HL-60 (cell line): ENCODE results near the gene FRRS1.

Experiments used
- DNase-seq, 2 experiments: peaks; one replicate each; pipeline ENCODE4 v3.0.0-alpha.2; 2010 to 2020; ENCODE audit warnings: low read depth in 1 of 2, low spot score in 1 of 2
- H3K27ac ChIP-seq: fragments of 250-450 bp; sonication (Bioruptor Pico); replicated peaks from 2 replicates; pipeline ENCODE4 v1.5.1; 2020; ENCODE audit warnings: mild to moderate bottlenecking, moderate library complexity
- H3K27me3 ChIP-seq: fragments of 250-450 bp; sonication (Bioruptor Pico); 2 replicates; pipeline ENCODE4 v1.5.1; 2021; ENCODE audit warnings: mild to moderate bottlenecking, moderate library complexity; ENCODE audit not compliant: insufficient read depth, poor library complexity, severe bottlenecking
- H3K4me3 ChIP-seq: replicated peaks from 2 replicates; pipeline ENCODE4 v1.5.1; 2011; ENCODE audit warnings: mild to moderate bottlenecking, control low read depth, low read length; ENCODE audit not compliant: insufficient read depth
- CTCF ChIP-seq: IDR thresholded peaks from one replicate; pipeline ENCODE4 v1.5.1; 2011; ENCODE audit warnings: low read length, control low read depth, inconsistent platforms; ENCODE audit not compliant: insufficient read depth
- GABPA ChIP-seq: IDR thresholded peaks from 2 replicates; pipeline ENCODE4 v1.6.1; 2012; ENCODE audit warnings: low read depth
- POLR2AphosphoS5 ChIP-seq: IDR thresholded peaks from 2 replicates; pipeline ENCODE4 v1.6.1; 2012; ENCODE audit warnings: low read depth
- REST ChIP-seq: IDR thresholded peaks from 2 replicates; pipeline ENCODE4 v1.6.1; 2012; ENCODE audit warnings: low read depth; ENCODE audit not compliant: insufficient replicate concordance
- SPI1 ChIP-seq: IDR thresholded peaks from 2 replicates; pipeline ENCODE4 v1.6.1; 2012; ENCODE audit warnings: low read depth, mild to moderate bottlenecking, borderline replicate concordance

Gene FRRS1

GRCh38 chr1:99754055-99754626 lies 12.3 kb downstream of the FRRS1 start:
- DNase-seq: no peak
- H3K4me3 ChIP-seq: no peak overlapping the region
- no peak overlapping the region for H3K27ac ChIP-seq
- TF ChIP-seq REST (no peak), POLR2AphosphoS5 (no peak), GABPA (no peak), CTCF (no peak), SPI1 (no peak)
- H3K27me3 ChIP-seq: no peaks in the 10 kb centered on the region

- Histone ChIP-seq H3K27me3 (no peaks in the 10 kb centered on the region), H3K4me3 (no peak overlapping the region), H3K27ac (no peak overlapping the region)
- DNase-seq: no peak
- no peak for TF ChIP-seq SPI1
- TF ChIP-seq REST: no peak
- no peak for TF ChIP-seq GABPA
- TF ChIP-seq CTCF: no peak
- TF ChIP-seq POLR2AphosphoS5: no peak
These were observed 14.4 kb downstream of the FRRS1 start for GRCh38 chr1:99751877-99752504.

- Histone ChIP-seq H3K4me3 (no peak overlapping the region), H3K27ac (no peak overlapping the region)
- DNase-seq: no peak
These were observed 16.7 kb downstream of the FRRS1 start for GRCh38 chr1:99749504-99750347.

More at GRCh38 chr1:99749504-99750347, 16.7 kb downstream of the FRRS1 start:
- no peaks in the 10 kb centered on the region for H3K27me3 ChIP-seq
- no peak for TF ChIP-seq CTCF
- TF ChIP-seq POLR2AphosphoS5: no peak
- TF ChIP-seq SPI1: no peak
- TF ChIP-seq REST: no peak
- no peak for TF ChIP-seq GABPA
